ENCODE data around the gene ABHD18.

The ABHD18 gene

DNA sequence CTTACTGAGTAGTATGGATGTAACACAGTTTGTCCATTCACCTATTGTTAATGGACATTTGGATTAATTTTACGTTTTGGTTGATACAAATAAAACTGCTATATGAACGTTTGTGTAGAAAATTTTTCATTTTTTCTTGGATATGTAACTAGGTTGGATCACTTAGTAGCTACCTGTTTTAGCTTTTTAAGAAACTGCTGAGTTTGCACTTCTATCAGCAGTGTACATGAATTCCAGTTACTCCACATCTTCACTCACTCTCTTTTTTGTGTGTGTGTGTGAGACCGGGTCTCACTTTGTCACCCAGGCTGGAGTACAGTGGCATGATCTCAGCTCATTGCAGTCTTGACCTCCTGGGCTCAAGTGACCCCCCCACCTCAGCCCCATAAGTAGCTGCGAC, 111.3 kb downstream of the ABHD18 start:
- Histone ChIP-seq H3K9ac (ENCODE audit: low read length) (no peak overlapping the region), H3K9me3 (ENCODE audit: control insufficient read depth, insufficient read depth, low read depth, low read length) (no peaks in the 10 kb centered on the region), H3K27ac (ENCODE audit: low read depth, low read length) (no peak overlapping the region), H3K4me3 (ENCODE audit: low read depth, low read length) (no peak overlapping the region), H3K27me3 (ENCODE audit: control insufficient read depth, insufficient read depth, low read length) (no peaks in the 10 kb centered on the region), H3K4me1 (ENCODE audit: control insufficient read depth, insufficient read depth, low read length) (no peaks in the 10 kb centered on the region), H3K36me3 (ENCODE audit: control insufficient read depth, insufficient read depth, low read length) (peaks cover 55% of the 10 kb centered on the region)

Measured in HUES6 (cell line).